Measurements from ENCODE around the gene TTC13.
"Not testable (repeated sequence)": the region's sequence is repeated elsewhere in the genome, so short reads cannot be mapped to it uniquely, and the experiment has no call there.

TTC13 gene

GRCh38 chr1:230987448-230987847 is 8.8 kb upstream of the TTC13 start:
- DNase-seq = no peak

- DNase-seq = no peak
Observed at GRCh38 chr1:230986976-230987375, 8.3 kb upstream of the TTC13 start.

DNA sequence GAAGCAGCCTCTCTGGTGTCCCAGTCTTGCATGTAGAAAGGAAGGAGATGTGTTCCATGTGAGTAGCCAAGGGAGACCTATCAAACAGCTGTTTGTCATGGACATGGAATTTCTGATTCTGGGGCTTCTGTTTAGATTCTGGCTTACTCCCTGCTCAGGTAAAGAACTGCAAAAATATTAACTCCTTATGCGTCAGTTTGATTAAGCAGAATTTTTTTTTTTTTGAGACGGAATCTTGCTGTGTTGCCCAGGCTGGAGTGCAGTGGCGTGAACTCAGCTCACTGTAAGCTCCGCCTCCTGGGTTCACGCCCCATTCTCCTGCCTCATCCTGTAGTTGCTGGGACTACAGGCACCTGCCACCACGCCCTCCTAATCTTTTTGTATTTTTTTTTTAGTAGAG is 7.0 kb upstream of the TTC13 start:
- DNase-seq = no peak

DNA sequence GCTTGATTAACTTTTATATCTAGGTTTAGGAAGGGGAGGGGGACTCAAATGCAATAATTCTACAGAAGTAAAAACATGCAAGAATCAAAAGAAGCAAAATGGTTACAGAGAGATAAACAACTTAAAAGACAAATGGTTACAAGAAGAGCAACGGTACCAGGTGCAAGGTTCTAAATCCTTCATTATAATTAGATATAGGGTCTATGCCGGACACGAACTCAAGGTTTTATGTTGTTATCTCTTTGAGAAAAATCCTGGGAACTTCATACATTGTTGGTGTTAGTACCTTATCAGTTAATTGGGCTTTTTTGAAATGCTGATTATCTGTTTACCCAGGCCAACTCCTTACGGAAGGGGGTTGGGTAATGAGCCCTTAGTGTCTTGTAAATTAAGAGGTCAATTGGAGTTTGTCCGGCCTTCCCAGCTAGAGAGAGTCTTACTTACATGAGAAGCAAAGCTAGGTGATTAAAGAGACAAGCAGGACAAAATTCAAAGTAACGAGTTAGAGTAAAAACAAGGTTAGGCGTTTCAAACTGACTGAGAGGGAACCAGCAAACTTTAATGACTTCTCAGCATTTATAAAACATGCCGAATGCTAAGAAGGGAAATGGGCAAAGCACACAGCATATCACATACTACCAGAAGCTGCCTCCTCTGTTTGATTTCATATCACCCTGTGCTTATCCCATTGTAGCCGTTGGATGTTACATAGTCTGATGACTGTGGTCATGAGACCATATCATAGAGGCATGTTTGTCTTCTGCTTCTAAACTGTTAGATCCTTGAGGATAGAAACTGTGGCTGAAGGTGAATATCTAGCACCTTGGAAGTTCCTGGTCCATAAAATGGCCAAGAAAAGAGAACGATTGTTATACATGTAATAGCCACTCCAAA is 6.2 kb upstream of the TTC13 start:
- DNase-seq = not testable (repeated sequence)

- DNase-seq = no peak
Observed at GRCh38 chr1:230983811-230984210, 5.2 kb upstream of the TTC13 start.

DNA sequence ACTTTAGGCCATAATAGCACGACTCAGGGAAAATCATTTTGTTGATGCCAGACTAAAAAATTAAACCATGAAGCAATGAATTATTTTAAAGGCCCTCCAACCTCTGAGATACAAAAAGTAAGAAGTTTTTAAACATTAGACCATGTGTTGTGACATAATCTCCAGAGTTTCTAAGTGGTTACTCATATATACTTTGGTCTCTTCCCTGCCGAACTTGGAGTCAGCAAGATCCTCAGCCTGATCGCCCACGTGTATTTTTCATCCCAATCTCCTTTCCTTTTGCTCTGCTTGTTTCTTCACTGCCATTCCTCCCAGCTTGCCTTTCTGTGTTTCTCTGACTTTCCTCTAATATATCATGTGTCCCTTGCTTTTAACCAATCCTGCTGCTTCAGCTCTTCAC is 4.0 kb upstream of the TTC13 start:
- no peak for DNase-seq

DNA sequence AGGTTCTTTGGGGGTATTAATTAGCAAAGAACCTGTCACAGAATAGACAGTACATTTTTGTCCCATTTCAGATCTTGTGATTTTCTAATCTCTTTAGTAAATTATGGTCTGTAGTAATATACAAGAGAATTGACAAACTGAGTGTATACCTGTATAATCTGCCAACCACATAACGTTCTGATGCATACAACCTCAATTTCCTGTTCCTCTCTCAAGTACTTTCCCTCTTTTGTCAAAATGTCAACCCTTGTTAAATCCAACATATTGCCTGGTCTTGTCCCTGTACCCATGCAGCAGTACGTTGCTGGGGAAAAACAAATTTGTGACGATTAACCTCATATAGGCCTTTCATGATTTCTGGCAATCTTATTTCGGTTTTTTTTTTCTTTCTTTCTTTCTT is 1.3 kb upstream of the TTC13 start:
- no peak for DNase-seq

GRCh38 chr1:230979389-230979716 is 692 bp upstream of the TTC13 start:
- DNase-seq = no peak

GRCh38 chr1:230977761-230978490 is 735 bp downstream of the TTC13 start:
- DNase-seq = peak; percentile 26

DNA sequence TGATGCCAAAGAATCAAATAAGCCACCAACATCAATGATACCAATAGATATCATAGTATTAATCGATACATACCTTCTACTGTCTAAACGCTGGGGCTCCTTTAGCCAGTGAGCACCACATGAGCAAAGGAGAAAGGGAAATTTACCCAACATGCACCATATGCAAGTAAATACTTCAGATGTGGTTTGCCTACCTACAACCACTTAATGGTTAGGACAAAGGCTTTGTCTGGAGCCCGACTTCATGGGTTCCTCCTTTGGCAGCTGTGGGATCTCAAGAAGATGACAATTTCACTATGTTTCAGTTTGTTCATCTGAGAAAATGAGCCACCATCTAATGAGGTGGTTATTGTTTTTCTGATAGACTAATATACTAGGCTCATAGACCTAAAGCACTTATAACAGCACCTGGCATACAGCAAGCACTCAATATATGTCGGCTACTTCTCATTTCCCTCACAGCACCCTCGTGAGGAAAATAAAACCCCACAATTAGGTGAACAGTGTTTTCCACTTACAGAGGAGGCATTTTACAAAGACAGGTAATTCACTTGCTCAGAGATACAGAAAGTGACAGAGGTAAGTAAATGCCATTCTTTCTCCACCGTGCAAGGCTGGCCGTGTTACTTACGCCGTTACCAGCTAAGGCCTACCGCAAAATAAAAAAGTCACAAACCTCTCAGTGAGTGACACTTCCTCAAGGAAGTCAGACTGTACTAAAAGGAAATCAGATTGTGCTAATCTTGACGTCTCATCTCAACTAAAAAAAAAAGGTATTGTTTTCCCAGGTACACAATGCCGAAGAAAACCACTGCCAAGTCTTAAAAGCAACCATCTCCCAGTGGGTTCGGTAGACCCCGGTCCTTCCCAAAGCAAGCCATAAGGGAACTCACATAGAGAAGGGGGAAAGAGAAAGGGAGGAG is 1.6 kb downstream of the TTC13 start:
- DNase-seq = no peak

DNA sequence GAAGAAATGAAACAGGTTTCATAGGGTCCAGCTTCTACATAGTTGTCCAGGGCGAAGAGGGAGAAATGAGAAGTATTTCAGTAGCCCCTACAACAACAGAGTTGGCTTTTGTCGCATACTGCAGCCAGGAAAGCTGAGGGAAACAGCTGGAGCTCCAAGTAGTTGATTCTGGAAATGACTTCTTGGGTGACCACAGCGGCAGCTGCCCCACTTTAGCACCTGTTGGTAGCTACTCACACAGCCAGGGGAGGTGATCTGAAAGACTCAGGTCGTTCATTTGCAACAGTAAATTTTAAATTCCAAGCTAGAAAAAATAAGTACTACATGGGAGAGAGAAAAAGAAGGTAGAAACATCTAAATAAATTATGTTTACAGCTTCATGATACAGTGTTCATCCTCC is 2.3 kb downstream of the TTC13 start:
- DNase-seq = no peak

GRCh38 chr1:230975636-230976035 is 3.0 kb downstream of the TTC13 start:
- DNase-seq = no peak

DNA sequence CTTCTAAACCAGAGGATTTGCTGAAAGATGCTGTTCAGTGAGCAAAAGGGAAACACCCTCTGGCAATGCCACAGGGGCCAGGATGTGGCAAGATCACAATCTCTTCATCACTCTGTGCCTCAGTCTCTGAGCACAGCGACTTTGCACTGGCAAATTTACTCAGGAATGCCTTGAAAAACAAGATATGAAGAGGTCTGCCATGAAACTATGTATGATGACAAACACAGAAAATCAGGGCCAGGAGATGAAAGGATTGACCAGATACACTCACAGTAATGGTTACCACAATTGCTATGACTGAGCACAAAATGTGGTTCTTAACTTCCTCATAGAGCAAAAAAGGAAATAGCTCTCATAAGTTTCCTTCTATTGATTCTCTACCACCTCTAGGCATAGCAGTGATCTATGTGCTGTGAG is 5.8 kb downstream of the TTC13 start:
- no peak for DNase-seq

- no peak for DNase-seq
Observed at GRCh38 chr1:230971771-230972170, 6.9 kb downstream of the TTC13 start.

- no peak for DNase-seq
Observed at GRCh38 chr1:230970432-230970831, 8.2 kb downstream of the TTC13 start.

DNA sequence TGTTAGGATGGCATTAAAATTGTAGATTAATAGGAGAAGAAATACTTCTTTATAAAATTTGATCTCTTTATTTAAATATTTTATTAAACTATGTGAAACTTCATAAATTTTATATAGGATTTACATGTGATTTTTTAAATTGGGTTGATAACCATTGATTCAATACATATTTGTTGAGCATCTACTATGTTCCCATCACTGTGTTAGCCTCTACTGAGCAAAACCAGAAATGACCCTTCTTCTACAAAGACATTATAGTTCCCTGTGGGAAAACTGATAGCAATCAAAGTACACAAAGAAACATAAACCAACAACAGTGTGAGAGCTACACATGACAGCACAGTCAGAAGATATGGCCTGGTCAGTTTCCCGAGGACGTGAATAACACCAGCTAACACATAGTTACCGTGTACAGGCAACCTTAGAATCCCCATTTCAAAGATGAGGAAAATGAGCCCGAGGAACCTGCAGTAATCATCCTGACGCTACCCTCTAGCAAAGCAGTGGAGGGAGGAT is 12.2 kb downstream of the TTC13 start:
- no peak for DNase-seq

GRCh38 chr1:230965535-230965934 is 13.1 kb downstream of the TTC13 start:
- DNase-seq = no peak

GRCh38 chr1:230964896-230965295 is 13.8 kb downstream of the TTC13 start:
- no peak for DNase-seq

- DNase-seq = no peak
Observed at GRCh38 chr1:230958370-230958769, 20.3 kb downstream of the TTC13 start.

DNA sequence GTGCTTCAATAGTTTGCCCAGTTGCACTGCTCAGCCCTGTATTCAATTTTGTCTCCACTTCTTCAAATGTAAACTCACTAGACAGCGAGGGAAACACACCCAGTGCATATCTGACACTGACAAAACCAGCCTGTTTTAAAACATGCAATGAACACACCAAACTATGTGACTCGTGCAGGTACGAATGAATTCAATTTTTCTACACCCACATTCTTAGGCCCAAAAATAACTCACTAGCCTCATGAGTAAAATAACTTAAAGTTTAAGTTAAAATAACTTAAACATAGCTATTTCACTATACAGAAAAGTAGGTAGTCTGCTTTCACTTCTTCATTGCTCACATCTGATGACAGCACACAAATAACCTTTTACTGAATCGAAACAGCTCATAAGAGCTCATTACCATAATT is 21.1 kb downstream of the TTC13 start:
- DNase-seq = no peak

- DNase-seq = no peak
Observed at GRCh38 chr1:230950404-230950803, 28.3 kb downstream of the TTC13 start.

DNA sequence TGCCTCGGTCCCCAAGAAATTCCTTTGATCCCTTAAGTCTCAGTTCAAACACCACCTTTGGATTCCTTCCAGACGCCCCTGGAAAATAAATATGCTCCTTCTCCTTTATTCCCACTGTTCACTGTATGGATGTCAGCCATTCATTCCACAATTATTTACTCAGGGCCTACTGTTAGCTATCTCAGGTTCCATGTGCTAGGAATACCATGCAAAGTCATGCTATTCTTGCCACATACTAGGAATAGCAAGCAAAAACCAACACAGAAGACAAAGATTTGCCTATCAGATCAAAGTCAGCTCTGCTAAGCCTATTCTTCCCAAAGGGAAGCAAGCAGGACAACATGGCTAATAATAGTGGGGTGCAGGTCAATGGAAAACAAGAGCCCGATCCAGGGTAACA is 29.8 kb downstream of the TTC13 start:
- DNase-seq = no peak

DNA sequence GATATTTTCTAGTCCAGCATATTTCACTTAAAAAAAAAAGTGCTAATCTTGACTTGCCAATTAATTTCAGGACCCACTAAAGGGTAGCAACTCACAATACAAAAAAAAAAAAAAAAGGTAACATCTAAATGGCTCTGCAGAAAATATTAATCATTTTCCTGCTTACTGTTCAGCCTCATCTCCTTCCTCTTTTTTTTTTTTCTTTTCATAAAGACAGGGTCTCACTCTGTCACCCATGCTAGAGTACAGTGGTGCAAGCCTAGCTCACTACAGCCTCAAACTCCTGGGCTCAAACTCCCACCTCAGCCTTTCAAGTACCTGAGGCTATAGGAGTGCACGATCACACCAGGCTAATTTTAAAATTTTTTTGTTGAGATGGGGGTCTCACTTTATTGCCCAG is 30.4 kb downstream of the TTC13 start:
- DNase-seq = no peak

All from NCI-H1105 (cell line).